Upper lobe of left lung (tissue), 6 donors: ENCODE measurements around the gene ADAMTS17. TPM values are rescaled to one million over a fixed set of nuclear protein-coding genes. Genes with fewer than 3 reads are reported as not detected.
A peak's percentile ranks its signal among the peaks of the same experiment; 100 is the strongest.

Experiments
- ATAC-seq, 2 donors: fragments of 200-7000 bp; cut with Tn5 transposase; one replicate each; pipeline ENCODE4 v1.9.1; 2022; ENCODE audit warnings: mild to moderate bottlenecking in 2 of 2, moderate library complexity in 2 of 2; ENCODE audit not compliant: low FRiP score in 2 of 2
- DNase-seq, 2 donors: peaks; one replicate each; pipeline ENCODE4 v3.0.0-alpha.2; 2019 to 2020
- H3K27ac ChIP-seq, 4 donors: fragments of 200-600 bp; sonication (generic); one replicate each; pipeline ENCODE4 v1.5.1; 2016 to 2019
- H3K27me3 ChIP-seq, 4 donors: fragments of 200-600 bp; sonication (generic); one replicate each; pipeline ENCODE4 v1.5.1; 2017 to 2019
- H3K36me3 ChIP-seq, 4 donors: fragments of 200-600 bp; sonication (generic); one replicate each; pipeline ENCODE4 v1.5.1; 2016 to 2019
- H3K4me1 ChIP-seq, 4 donors: fragments of 200-600 bp; sonication (generic); one replicate each; pipeline ENCODE4 v1.5.1; 2018 to 2019
- H3K4me3 ChIP-seq, 4 donors: fragments of 200-600 bp; sonication (generic); one replicate each; pipeline ENCODE4 v1.5.1; 2017 to 2019; ENCODE audit warnings: mild to moderate bottlenecking in 2 of 4, moderate library complexity in 1 of 4
- H3K9me3 ChIP-seq, 4 donors: fragments of 200-600 bp; sonication (generic); one replicate each; pipeline ENCODE4 v1.5.1; 2018 to 2019
- CTCF ChIP-seq, 6 experiments: fragments of 450-650 bp in 4 of 6; fragments of 200-600 bp in 2 of 6; sonication (generic) in 2 of 6; IDR thresholded peaks; one replicate each; pipeline ENCODE4 v1.5.1; 2016 to 2019; ENCODE audit warnings: antibody characterized with exemption in 6 of 6
- EP300 ChIP-seq, 4 donors: sonication (generic); formaldehyde crosslinking; IDR thresholded peaks; one replicate each; pipeline ENCODE4 v1.5.1; 2017; ENCODE audit warnings: antibody characterized with exemption in 4 of 4, control low read depth in 2 of 4
- POLR2A ChIP-seq, 4 donors: fragments of 450-650 bp; IDR thresholded peaks; one replicate each; pipeline ENCODE4 v1.5.1; 2016 to 2017; ENCODE audit warnings: antibody characterized with exemption in 4 of 4, mild to moderate bottlenecking in 2 of 4
- POLR2AphosphoS5 ChIP-seq, 2 donors: sonication (generic); formaldehyde crosslinking; IDR thresholded peaks; one replicate each; pipeline ENCODE4 v1.5.1; 2017; ENCODE audit warnings: antibody characterized with exemption in 2 of 2
- WGBS, 2 donors: methylation state at CpG; one replicate each; pipeline ENCODE4 v1.1.5; 2017 to 2018; 5-methylcytosine and 5-hydroxymethylcytosine counted together
- total RNA-seq, 6 donors: library from RNA; depleted of rRNA in 4 of 6; stranded (reverse); fragments of >200 nt in 4 of 6; gene quantifications; one replicate each; pipeline versions ENCODE4 v1.1.0 to v1.2.1, GENCODE V29; 2016 to 2021
- donor health status: DM: no; HTN: no; CAD: no; lungs with moderate emphysema.
- donor health status: DM: no; HTN: yes; CAD: no; lungs with severe emphysema.

ADAMTS17 gene
- total RNA-seq, 6 donors from 2014 or later: 3.2 to 11.5 (median 5.7) TPM

GRCh38 chr15:100140527-100141308 is 201.1 kb downstream of the ADAMTS17 start:
- no peaks in the 10 kb centered on the region for H3K9me3 ChIP-seq
- TF ChIP-seq CTCF (IDR thresholded peaks at IDR 0.05) (no peak), POLR2A (IDR thresholded peaks at IDR 0.05) (no peak), EP300 (IDR thresholded peaks at IDR 0.05) (no peak), POLR2AphosphoS5 (IDR thresholded peaks at IDR 0.05) (no peak)
- no peaks in the 10 kb centered on the region for H3K27me3 ChIP-seq
- ATAC-seq (no peak), DNase-seq (no peak)
- H3K4me1 ChIP-seq: no peaks in the 10 kb centered on the region
- no peak overlapping the region for H3K27ac ChIP-seq
- H3K36me3 ChIP-seq: no peaks in the 10 kb centered on the region
- 83 to 84% methylated on average over 25 of the region's 25 CpGs for WGBS, 2 donors
- H3K4me3 ChIP-seq: no peak overlapping the region

- H3K27ac ChIP-seq: no peak overlapping the region
- ATAC-seq (no peak), DNase-seq (no peak)
- no peaks in the 10 kb centered on the region for H3K9me3 ChIP-seq
- H3K27me3 ChIP-seq: no peaks in the 10 kb centered on the region
- WGBS, 2 donors: 63 to 69% methylated on average over 5 of the region's 5 CpGs
- no peak overlapping the region for H3K4me3 ChIP-seq
- no peaks in the 10 kb centered on the region for H3K36me3 ChIP-seq
- no peaks in the 10 kb centered on the region for H3K4me1 ChIP-seq
- no peak for TF ChIP-seq POLR2AphosphoS5 (IDR thresholded peaks at IDR 0.05)
- no peak for TF ChIP-seq EP300 (IDR thresholded peaks at IDR 0.05)
- TF ChIP-seq POLR2A (IDR thresholded peaks at IDR 0.05): no peak
- TF ChIP-seq CTCF (IDR thresholded peaks at IDR 0.05): no peak
These were observed 207.2 kb downstream of the ADAMTS17 start for GRCh38 chr15:100134586-100134985.

GRCh38 chr15:100134089-100134583 is 207.6 kb downstream of the ADAMTS17 start:
- no peak overlapping the region for H3K27ac ChIP-seq
- H3K9me3 ChIP-seq: no peaks in the 10 kb centered on the region
- H3K4me3 ChIP-seq: no peak overlapping the region
- no peaks in the 10 kb centered on the region for H3K36me3 ChIP-seq
- ATAC-seq: peak in 1 of 2 donors; percentile 77
- no peak for DNase-seq
- no peaks in the 10 kb centered on the region for H3K4me1 ChIP-seq
- H3K27me3 ChIP-seq: no peaks in the 10 kb centered on the region
- TF ChIP-seq POLR2AphosphoS5 (IDR thresholded peaks at IDR 0.05): no peak
- TF ChIP-seq EP300 (IDR thresholded peaks at IDR 0.05): no peak
- TF ChIP-seq CTCF (IDR thresholded peaks at IDR 0.05): no peak
- TF ChIP-seq POLR2A (IDR thresholded peaks at IDR 0.05): no peak
- WGBS, 2 donors: 80 to 82% methylated on average over 6 to 7 of the region's 7 CpGs

- H3K9me3 ChIP-seq: no peaks in the 10 kb centered on the region
- no peaks in the 10 kb centered on the region for H3K4me1 ChIP-seq
- no peak for TF ChIP-seq CTCF (IDR thresholded peaks at IDR 0.05)
- TF ChIP-seq POLR2A (IDR thresholded peaks at IDR 0.05): no peak
- no peak for TF ChIP-seq EP300 (IDR thresholded peaks at IDR 0.05)
- TF ChIP-seq POLR2AphosphoS5 (IDR thresholded peaks at IDR 0.05): no peak
- H3K27me3 ChIP-seq: no peaks in the 10 kb centered on the region
- no peak for DNase-seq
- no peaks in the 10 kb centered on the region for H3K36me3 ChIP-seq
- 75 to 87% methylated on average over 3 of the region's 3 CpGs for WGBS, 2 donors
- ATAC-seq: no peak
- H3K4me3 ChIP-seq: no peak overlapping the region
- no peak overlapping the region for H3K27ac ChIP-seq
These were observed 208.8 kb downstream of the ADAMTS17 start for GRCh38 chr15:100133001-100133400.

- ATAC-seq: no peak
- TF ChIP-seq POLR2AphosphoS5 (IDR thresholded peaks at IDR 0.05) (no peak), POLR2A (IDR thresholded peaks at IDR 0.05) (no peak), EP300 (IDR thresholded peaks at IDR 0.05) (no peak), CTCF (IDR thresholded peaks at IDR 0.05) (no peak)
- no peak overlapping the region for H3K4me3 ChIP-seq
- no peak for DNase-seq
- H3K27me3 ChIP-seq: no peaks in the 10 kb centered on the region
- no peak overlapping the region for H3K27ac ChIP-seq
- WGBS, 2 donors: 86 to 88% methylated on average over 10 of the region's 10 CpGs
- no peaks in the 10 kb centered on the region for H3K36me3 ChIP-seq
- no peaks in the 10 kb centered on the region for H3K9me3 ChIP-seq
- no peaks in the 10 kb centered on the region for H3K4me1 ChIP-seq
These were observed 209.5 kb downstream of the ADAMTS17 start for GRCh38 chr15:100132309-100132708.
